GM10847 (cell line): Measurements from ENCODE around the gene APAF1.

ENCODE experiments used
- POLR2A ChIP-seq: IDR thresholded peaks from 2 replicates; pipeline ENCODE4 v1.6.1; 2011; ENCODE audit not compliant: insufficient read length; ENCODE audit errors: extremely low read depth

APAF1 gene

GRCh38 chr12:98653866-98654493 lies 8.9 kb downstream of the APAF1 start:
- no peak for TF ChIP-seq POLR2A

- TF ChIP-seq POLR2A = no peak
Observed at GRCh38 chr12:98656289-98657101, 11.4 kb downstream of the APAF1 start.

- TF ChIP-seq POLR2A = no peak
Observed at GRCh38 chr12:98660521-98660920, 15.4 kb downstream of the APAF1 start.

GRCh38 chr12:98669751-98670150 lies 24.7 kb downstream of the APAF1 start:
- TF ChIP-seq POLR2A = no peak

- no peak for TF ChIP-seq POLR2A
Observed at GRCh38 chr12:98671459-98671858, 26.4 kb downstream of the APAF1 start.

- TF ChIP-seq POLR2A = no peak
Observed at GRCh38 chr12:98674841-98675240, 29.8 kb downstream of the APAF1 start.

GRCh38 chr12:98678236-98678945 lies 33.3 kb downstream of the APAF1 start:
- no peak for TF ChIP-seq POLR2A

- TF ChIP-seq POLR2A = no peak
Observed at GRCh38 chr12:98678946-98679610, 34.0 kb downstream of the APAF1 start.

GRCh38 chr12:98679611-98680005 lies 34.5 kb downstream of the APAF1 start:
- no peak for TF ChIP-seq POLR2A

GRCh38 chr12:98684199-98684598 lies 39.1 kb downstream of the APAF1 start:
- no peak for TF ChIP-seq POLR2A

- TF ChIP-seq POLR2A = no peak
Observed at GRCh38 chr12:98686603-98687002, 41.5 kb downstream of the APAF1 start.

GRCh38 chr12:98691351-98691750 lies 46.3 kb downstream of the APAF1 start:
- no peak for TF ChIP-seq POLR2A

- TF ChIP-seq POLR2A = no peak
Observed at GRCh38 chr12:98696036-98696646, 51.1 kb downstream of the APAF1 start.

- no peak for TF ChIP-seq POLR2A
Observed at GRCh38 chr12:98697209-98697608, 52.1 kb downstream of the APAF1 start.

- no peak for TF ChIP-seq POLR2A
Observed at GRCh38 chr12:98698603-98699463, 53.7 kb downstream of the APAF1 start.

- TF ChIP-seq POLR2A = no peak
Observed at GRCh38 chr12:98699586-98699985, 54.5 kb downstream of the APAF1 start.
